Measurements from ENCODE around the gene MVD.

DNA sequence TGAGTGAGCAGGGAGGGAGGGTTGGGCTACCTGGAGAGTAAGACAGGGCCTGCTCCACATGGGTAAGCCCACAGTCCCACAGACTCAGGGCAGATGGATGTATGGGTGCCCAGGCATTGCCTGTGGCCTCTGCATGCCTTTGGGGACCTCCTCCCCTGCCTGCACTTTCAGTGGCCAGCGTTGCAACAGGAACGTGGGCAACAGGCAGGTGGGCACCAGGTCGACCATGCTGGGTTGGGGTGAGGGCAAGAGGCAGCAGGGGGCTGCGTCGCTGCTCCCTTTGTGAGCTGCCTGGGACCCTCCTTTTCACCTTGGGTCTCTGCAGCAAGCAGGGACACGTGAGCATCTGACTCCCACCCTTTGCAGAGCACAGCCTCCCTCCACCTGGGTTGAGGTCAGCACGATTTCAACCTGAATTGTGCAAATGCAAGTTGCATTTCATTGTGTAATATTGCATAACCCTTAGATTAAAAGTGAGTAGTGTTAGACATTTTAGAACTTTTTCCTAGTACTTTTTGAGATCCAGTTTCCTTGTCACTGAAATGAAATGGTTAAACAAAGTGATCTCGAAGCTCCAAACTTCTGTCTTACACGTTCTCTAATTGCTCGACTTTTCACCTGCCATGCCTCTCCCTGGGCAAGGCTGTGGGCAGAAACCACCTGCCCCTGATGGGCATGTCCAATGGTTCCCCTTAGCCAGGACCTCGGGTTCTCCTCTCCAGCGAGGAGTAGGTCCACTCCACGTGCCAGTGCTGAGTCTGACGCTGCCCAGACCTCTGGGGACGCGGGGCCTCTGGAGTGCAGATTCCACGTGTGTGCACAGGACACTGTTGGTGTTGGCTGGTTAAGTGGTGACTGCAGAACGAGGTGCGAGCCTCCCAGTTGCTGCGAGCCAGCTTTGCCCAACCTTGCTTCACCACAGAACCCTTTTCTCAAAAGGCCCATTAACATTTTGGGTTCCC, 57.4 kb downstream of the MVD start:
- no peak for TF ChIP-seq YY1 (IDR thresholded peaks at IDR 0.05)
- TF ChIP-seq, protein P1, sequence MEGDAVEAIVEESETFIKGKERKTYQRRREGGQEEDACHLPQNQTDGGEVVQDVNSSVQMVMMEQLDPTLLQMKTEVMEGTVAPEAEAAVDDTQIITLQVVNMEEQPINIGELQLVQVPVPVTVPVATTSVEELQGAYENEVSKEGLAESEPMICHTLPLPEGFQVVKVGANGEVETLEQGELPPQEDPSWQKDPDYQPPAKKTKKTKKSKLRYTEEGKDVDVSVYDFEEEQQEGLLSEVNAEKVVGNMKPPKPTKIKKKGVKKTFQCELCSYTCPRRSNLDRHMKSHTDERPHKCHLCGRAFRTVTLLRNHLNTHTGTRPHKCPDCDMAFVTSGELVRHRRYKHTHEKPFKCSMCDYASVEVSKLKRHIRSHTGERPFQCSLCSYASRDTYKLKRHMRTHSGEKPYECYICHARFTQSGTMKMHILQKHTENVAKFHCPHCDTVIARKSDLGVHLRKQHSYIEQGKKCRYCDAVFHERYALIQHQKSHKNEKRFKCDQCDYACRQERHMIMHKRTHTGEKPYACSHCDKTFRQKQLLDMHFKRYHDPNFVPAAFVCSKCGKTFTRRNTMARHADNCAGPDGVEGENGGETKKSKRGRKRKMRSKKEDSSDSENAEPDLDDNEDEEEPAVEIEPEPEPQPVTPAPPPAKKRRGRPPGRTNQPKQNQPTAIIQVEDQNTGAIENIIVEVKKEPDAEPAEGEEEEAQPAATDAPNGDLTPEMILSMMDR (IDR thresholded peaks at IDR 0.05; ENCODE audit: low read depth, low read length, missing input control): no peak

All from liver (tissue), 2 donors.